ENCODE results near the gene PTPRJ. TPM values are rescaled to one million over a fixed set of nuclear protein-coding genes. Genes with fewer than 3 reads are reported as not detected.
A peak's percentile ranks its signal among the peaks of the same experiment; 100 is the strongest.
"Not testable (repeated sequence)": the region's sequence is repeated elsewhere in the genome, so short reads cannot be mapped to it uniquely, and the experiment has no call there.

Gene PTPRJ
- total RNA-seq, 1 donor, result 10.9 TPM

- Histone ChIP-seq H3K36me3 (ENCODE audit: insufficient read depth, low read length) (peaks cover 37% of the 10 kb centered on the region), H3K27ac (ENCODE audit: low read depth, low read length) (no peak overlapping the region), H3K9me3 (ENCODE audit: low read depth, low read length) (no peaks in the 10 kb centered on the region), H3K4me1 (ENCODE audit: insufficient read depth, low read length) (peaks cover 2% of the 10 kb centered on the region), H3K79me2 (ENCODE audit: insufficient read depth, low read length) (no peaks in the 10 kb centered on the region), H3K27me3 (ENCODE audit: insufficient read depth, low read length) (no peaks in the 10 kb centered on the region), H4K20me1 (ENCODE audit: insufficient read depth, low read length) (no peaks in the 10 kb centered on the region), H3K4me2 (ENCODE audit: insufficient read depth, low read length) (no peak overlapping the region), H2AFZ (ENCODE audit: low read length) (no peak overlapping the region), H3K4me3 (ENCODE audit: insufficient read depth, low read length) (no peak overlapping the region)
- TF ChIP-seq CTCF (IDR thresholded peaks at IDR 0.05; ENCODE audit: extremely low read depth, low read depth, low read length), result no peak
- no peak for DNase-seq (ENCODE audit: insufficient read length, low spot score, missing footprints)
Observed at GRCh38 chr11:48134221-48134922, 154.0 kb downstream of the PTPRJ start.

- no peak for TF ChIP-seq CTCF (IDR thresholded peaks at IDR 0.05; ENCODE audit: extremely low read depth, low read depth, low read length)
- Histone ChIP-seq H3K9me3 (ENCODE audit: low read depth, low read length) (no peaks in the 10 kb centered on the region), H4K20me1 (ENCODE audit: insufficient read depth, low read length) (no peaks in the 10 kb centered on the region)
Observed at GRCh38 chr11:48138222-48138621, 157.9 kb downstream of the PTPRJ start.

GRCh38 chr11:48139896-48140295 lies 159.5 kb downstream of the PTPRJ start:
- H3K9me3 ChIP-seq (ENCODE audit: low read depth, low read length); H4K20me1 ChIP-seq (ENCODE audit: insufficient read depth, low read length); H3K79me2 ChIP-seq (ENCODE audit: insufficient read depth, low read length); DNase-seq (ENCODE audit: insufficient read length, low spot score, missing footprints); H3K27me3 ChIP-seq (ENCODE audit: insufficient read depth, low read length); H3K4me3 ChIP-seq (ENCODE audit: insufficient read depth, low read length); H2AFZ ChIP-seq (ENCODE audit: low read length); H3K4me2 ChIP-seq (ENCODE audit: insufficient read depth, low read length): not testable (repeated sequence)
- H3K4me1 ChIP-seq (ENCODE audit: insufficient read depth, low read length), result peaks cover 20% of the 10 kb centered on the region
- peak overlapping the region; percentile 35 for H3K27ac ChIP-seq (ENCODE audit: low read depth, low read length)
- H3K36me3 ChIP-seq (ENCODE audit: insufficient read depth, low read length), result peaks cover 54% of the 10 kb centered on the region

More at GRCh38 chr11:48138222-48138621, 157.9 kb downstream of the PTPRJ start:
- Histone ChIP-seq H3K4me1 (ENCODE audit: insufficient read depth, low read length) (peaks cover 20% of the 10 kb centered on the region), H3K4me3 (ENCODE audit: insufficient read depth, low read length) (no peak overlapping the region), H2AFZ (ENCODE audit: low read length) (no peak overlapping the region), H3K79me2 (ENCODE audit: insufficient read depth, low read length) (peaks cover 2% of the 10 kb centered on the region), H3K27me3 (ENCODE audit: insufficient read depth, low read length) (no peaks in the 10 kb centered on the region), H3K4me2 (ENCODE audit: insufficient read depth, low read length) (no peak overlapping the region), H3K36me3 (ENCODE audit: insufficient read depth, low read length) (peaks cover 41% of the 10 kb centered on the region), H3K27ac (ENCODE audit: low read depth, low read length) (no peak overlapping the region)
- DNase-seq (ENCODE audit: insufficient read length, low spot score, missing footprints), result no peak

- Histone ChIP-seq H2AFZ (ENCODE audit: low read length) (no peak overlapping the region), H3K4me2 (ENCODE audit: insufficient read depth, low read length) (no peak overlapping the region), H3K79me2 (ENCODE audit: insufficient read depth, low read length) (peaks cover 2% of the 10 kb centered on the region), H3K9me3 (ENCODE audit: low read depth, low read length) (no peaks in the 10 kb centered on the region), H3K27ac (ENCODE audit: low read depth, low read length) (peak overlapping the region; percentile 55), H4K20me1 (ENCODE audit: insufficient read depth, low read length) (no peaks in the 10 kb centered on the region), H3K27me3 (ENCODE audit: insufficient read depth, low read length) (no peaks in the 10 kb centered on the region), H3K36me3 (ENCODE audit: insufficient read depth, low read length) (peaks cover 51% of the 10 kb centered on the region), H3K4me3 (ENCODE audit: insufficient read depth, low read length) (no peak overlapping the region), H3K4me1 (ENCODE audit: insufficient read depth, low read length) (peaks cover 20% of the 10 kb centered on the region)
- no peak for TF ChIP-seq CTCF (IDR thresholded peaks at IDR 0.05; ENCODE audit: extremely low read depth, low read depth, low read length)
- peak; percentile 85 for DNase-seq (ENCODE audit: insufficient read length, low spot score, missing footprints)
Observed at GRCh38 chr11:48141475-48142122, 161.2 kb downstream of the PTPRJ start.
